22Rv1 (cell line): ENCODE measurements around the gene GLG1.
"Not testable (repeated sequence)": the region's sequence is repeated elsewhere in the genome, so short reads cannot be mapped to it uniquely, and the experiment has no call there.

Source experiments
- H3K27ac ChIP-seq: fragments of 450-650 bp; 2 replicates; pipeline ENCODE4 v1.5.1; 2017
- CTCF ChIP-seq: fragments of 450-650 bp; IDR thresholded peaks from 2 replicates; pipeline ENCODE4 v1.5.1; 2017; ENCODE audit warnings: mild to moderate bottlenecking
- ZFX ChIP-seq: fragments of 450-650 bp; IDR thresholded peaks from 2 replicates; pipeline ENCODE4 v1.6.1; 2017; ENCODE audit warnings: antibody characterized with exemption, borderline replicate concordance

GLG1 gene

GRCh38 chr16:74534650-74535049 lies 72.3 kb downstream of the GLG1 start:
- H3K27ac ChIP-seq: not testable (repeated sequence)

- H3K27ac ChIP-seq: no peak overlapping the region
- no peak for TF ChIP-seq CTCF
- TF ChIP-seq ZFX: no peak
These were observed 82.0 kb downstream of the GLG1 start for GRCh38 chr16:74524926-74525325.

GRCh38 chr16:74524117-74524516 lies 82.8 kb downstream of the GLG1 start:
- TF ChIP-seq CTCF: no peak
- no peak overlapping the region for H3K27ac ChIP-seq

GRCh38 chr16:74523706-74524105 lies 83.2 kb downstream of the GLG1 start:
- H3K27ac ChIP-seq: not testable (repeated sequence)

- TF ChIP-seq ZFX (no peak), CTCF (no peak)
- H3K27ac ChIP-seq: no peak overlapping the region
These were observed 84.8 kb downstream of the GLG1 start for GRCh38 chr16:74522160-74522559.

GRCh38 chr16:74521691-74522090 lies 85.2 kb downstream of the GLG1 start:
- TF ChIP-seq ZFX (no peak), CTCF (no peak)
- no peak overlapping the region for H3K27ac ChIP-seq

GRCh38 chr16:74518934-74519333 lies 88.0 kb downstream of the GLG1 start:
- H3K27ac ChIP-seq: not testable (repeated sequence)

- TF ChIP-seq ZFX: no peak
- no peak for TF ChIP-seq CTCF
- H3K27ac ChIP-seq: no peak overlapping the region
These were observed 95.0 kb downstream of the GLG1 start for GRCh38 chr16:74511961-74512360.

GRCh38 chr16:74505011-74505410 lies 101.9 kb downstream of the GLG1 start:
- H3K27ac ChIP-seq: no peak overlapping the region

More at GRCh38 chr16:74505011-74505410, 101.9 kb downstream of the GLG1 start:
- TF ChIP-seq CTCF (no peak), ZFX (no peak)
